Ishikawa (cell line): ENCODE measurements around the gene ZXDC.
A peak's percentile ranks its signal among the peaks of the same experiment; 100 is the strongest.

Experiments
- CEBPB ChIP-seq: IDR thresholded peaks from 2 replicates; pipeline ENCODE4 v1.6.1; 2012
- CREB1 ChIP-seq: IDR thresholded peaks from 2 replicates; pipeline ENCODE4 v1.6.1; 2012; ENCODE audit warnings: low read depth
- EGR1 ChIP-seq: IDR thresholded peaks from 2 replicates; pipeline ENCODE4 v1.6.1; 2012
- EP300 ChIP-seq: IDR thresholded peaks from 2 replicates; pipeline ENCODE4 v1.6.1; 2012; ENCODE audit warnings: borderline replicate concordance
- FOXM1 ChIP-seq: IDR thresholded peaks from 2 replicates; pipeline ENCODE4 v1.6.1; 2012; ENCODE audit warnings: low read depth, borderline replicate concordance
- NFIC ChIP-seq: IDR thresholded peaks from 2 replicates; pipeline ENCODE4 v1.6.1; 2012
- RAD21 ChIP-seq: IDR thresholded peaks from 2 replicates; pipeline ENCODE4 v1.6.1; 2012; ENCODE audit warnings: low read depth
- TAF1 ChIP-seq: IDR thresholded peaks from 2 replicates; pipeline ENCODE4 v1.6.1; 2012; ENCODE audit warnings: low read depth, mild to moderate bottlenecking
- TCF12 ChIP-seq: IDR thresholded peaks from 2 replicates; pipeline ENCODE4 v1.6.1; 2012; ENCODE audit warnings: low read depth
- TEAD4 ChIP-seq: IDR thresholded peaks from 2 replicates; pipeline ENCODE4 v1.6.1; 2012
- USF1 ChIP-seq: IDR thresholded peaks from 2 replicates; pipeline ENCODE4 v1.6.1; 2012
- YY1 ChIP-seq: IDR thresholded peaks from 2 replicates; pipeline ENCODE4 v1.6.1; 2012; ENCODE audit warnings: low read depth
- ZBTB7A ChIP-seq: IDR thresholded peaks from 2 replicates; pipeline ENCODE4 v1.6.1; 2012; ENCODE audit warnings: low read depth
- TF ChIP-seq, protein P1 (sequence below): IDR thresholded peaks from 2 replicates; pipeline ENCODE4 v1.6.1; 2012; ENCODE audit warnings: low read depth, mild to moderate bottlenecking
- TF ChIP-seq, protein P2 (sequence below): IDR thresholded peaks from 2 replicates; pipeline ENCODE4 v1.6.1; 2012

Gene ZXDC

DNA sequence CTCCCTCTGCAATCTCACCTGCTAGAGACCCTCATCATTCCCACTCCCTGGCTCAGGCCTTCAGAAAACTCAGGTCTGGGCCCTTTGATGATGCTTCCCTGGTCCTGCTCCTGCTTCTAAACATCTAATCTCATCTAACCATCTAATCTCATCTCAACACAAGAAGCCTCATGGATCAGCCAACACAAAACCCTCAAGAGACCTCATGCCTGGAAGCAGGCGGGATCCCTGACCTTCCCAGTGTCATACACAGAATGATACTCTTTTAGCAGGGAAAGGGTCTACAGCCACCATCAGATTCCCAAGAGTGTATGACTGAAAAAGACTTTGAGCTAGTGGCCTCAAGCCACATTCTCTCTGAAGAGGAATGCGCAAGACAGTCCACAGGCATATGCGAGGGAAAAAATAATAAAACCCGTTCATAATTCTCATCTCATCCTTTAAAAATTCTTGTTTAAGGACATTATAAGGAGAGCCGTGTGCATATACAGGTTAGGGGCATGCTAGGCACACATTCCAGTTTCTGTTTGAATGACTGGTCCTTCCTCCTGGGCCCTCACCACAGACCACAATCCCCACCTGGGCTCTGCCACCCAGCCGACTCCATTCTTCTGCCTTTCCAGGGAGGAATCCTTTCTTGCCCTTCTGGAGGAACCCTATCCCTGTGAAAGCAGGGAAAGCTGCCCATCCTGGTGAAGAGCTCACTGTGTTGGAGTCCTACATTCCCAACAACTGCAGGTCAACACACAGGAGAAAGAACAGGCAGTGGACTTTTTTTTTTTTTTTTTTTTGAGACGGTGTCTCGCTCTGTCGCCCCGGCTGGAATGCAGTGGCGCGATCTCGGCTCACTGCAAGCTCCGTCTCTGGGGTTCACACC lies 2.2 kb downstream of the ZXDC start:
- TF ChIP-seq TCF12 (no peak), EP300 (no peak), FOXM1 (no peak)
- TF ChIP-seq, protein P1, sequence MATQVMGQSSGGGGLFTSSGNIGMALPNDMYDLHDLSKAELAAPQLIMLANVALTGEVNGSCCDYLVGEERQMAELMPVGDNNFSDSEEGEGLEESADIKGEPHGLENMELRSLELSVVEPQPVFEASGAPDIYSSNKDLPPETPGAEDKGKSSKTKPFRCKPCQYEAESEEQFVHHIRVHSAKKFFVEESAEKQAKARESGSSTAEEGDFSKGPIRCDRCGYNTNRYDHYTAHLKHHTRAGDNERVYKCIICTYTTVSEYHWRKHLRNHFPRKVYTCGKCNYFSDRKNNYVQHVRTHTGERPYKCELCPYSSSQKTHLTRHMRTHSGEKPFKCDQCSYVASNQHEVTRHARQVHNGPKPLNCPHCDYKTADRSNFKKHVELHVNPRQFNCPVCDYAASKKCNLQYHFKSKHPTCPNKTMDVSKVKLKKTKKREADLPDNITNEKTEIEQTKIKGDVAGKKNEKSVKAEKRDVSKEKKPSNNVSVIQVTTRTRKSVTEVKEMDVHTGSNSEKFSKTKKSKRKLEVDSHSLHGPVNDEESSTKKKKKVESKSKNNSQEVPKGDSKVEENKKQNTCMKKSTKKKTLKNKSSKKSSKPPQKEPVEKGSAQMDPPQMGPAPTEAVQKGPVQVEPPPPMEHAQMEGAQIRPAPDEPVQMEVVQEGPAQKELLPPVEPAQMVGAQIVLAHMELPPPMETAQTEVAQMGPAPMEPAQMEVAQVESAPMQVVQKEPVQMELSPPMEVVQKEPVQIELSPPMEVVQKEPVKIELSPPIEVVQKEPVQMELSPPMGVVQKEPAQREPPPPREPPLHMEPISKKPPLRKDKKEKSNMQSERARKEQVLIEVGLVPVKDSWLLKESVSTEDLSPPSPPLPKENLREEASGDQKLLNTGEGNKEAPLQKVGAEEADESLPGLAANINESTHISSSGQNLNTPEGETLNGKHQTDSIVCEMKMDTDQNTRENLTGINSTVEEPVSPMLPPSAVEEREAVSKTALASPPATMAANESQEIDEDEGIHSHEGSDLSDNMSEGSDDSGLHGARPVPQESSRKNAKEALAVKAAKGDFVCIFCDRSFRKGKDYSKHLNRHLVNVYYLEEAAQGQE, result no peak

DNA sequence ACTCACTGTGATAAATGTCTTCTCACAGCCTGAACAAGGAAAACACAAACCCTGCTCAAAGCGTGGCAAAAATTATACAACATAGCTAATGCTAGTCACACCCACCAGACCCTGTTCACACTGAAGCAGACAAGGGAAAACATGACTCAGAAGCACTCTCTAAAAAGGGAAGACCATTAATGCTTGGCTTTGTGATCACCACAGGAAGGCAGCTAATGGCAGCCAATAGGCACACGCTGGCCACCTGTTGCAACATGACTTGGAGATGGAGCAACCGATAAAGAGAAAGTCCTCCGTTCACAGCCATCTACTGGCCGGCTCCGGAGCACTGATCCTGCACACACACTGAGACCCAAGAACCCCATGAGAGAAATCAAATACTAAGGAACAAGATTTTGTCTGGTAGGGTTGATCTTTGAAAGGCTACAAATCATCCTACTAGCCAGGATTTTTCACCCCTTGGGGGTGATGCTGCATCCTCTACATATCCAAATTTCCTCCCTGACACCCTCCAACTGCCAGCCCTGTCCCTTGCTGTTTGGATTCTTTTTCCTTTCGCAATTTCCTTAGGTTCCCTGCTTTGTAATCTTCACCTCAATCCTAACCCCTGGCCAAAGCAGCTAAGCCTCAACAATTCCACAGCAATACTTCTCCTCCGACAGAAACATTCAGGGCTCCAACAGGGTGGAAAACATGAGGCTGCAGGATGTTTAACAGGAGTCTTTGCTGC lies 3.2 kb downstream of the ZXDC start:
- TF ChIP-seq EP300, result no peak
- TF ChIP-seq NFIC, result no peak
- peak; percentile 88 for TF ChIP-seq CEBPB
- TF ChIP-seq, protein P2, sequence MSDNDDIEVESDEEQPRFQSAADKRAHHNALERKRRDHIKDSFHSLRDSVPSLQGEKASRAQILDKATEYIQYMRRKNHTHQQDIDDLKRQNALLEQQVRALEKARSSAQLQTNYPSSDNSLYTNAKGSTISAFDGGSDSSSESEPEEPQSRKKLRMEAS, result no peak

- TF ChIP-seq, protein P2, result no peak
- TF ChIP-seq ZBTB7A (no peak), TAF1 (no peak), CEBPB (no peak), USF1 (no peak), CREB1 (no peak), TCF12 (no peak)
Measured at GRCh38 chr3:126469479-126469878, 6.2 kb downstream of the ZXDC start.

DNA sequence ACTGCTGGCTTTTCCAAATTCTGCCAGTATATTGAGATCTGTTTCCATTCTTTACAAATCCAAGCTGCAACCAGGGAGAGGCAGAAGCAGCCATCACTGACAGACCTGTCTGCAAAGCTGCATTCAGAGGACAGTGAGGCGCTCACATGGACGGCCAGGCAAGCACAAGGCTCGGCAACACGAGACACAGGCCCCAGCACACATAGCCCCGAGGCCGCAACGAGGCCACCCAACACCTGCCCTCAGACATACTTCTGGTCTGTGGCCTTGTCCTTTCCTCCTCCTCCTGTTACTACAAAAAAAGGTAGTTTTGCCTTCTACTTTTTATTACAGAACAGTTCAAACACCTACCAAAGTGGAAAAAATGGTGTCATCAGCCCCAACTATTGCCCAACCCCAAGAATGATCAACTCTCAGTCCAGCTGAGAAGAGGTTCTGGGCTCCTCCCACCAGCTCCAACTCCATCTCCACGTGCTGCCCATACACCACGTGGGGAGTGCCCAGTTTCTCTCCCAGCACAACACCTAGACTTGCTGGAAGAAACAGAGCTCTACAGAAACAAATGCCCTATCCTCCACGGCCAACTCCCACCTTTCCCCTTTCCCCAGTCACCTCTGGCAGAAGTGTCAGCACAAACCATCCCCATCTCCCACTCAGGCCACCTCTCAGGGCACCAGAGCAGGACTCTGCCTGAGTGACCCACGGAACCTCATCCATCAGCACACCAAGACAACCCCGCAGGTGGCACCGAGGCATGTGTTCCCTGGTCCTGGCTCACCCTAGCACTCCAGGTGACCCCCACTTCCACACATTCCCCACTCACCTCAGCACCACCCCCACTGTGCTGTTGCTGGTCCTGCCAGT lies 7.4 kb downstream of the ZXDC start:
- no peak for TF ChIP-seq EGR1
- TF ChIP-seq, protein P1, result no peak
- no peak for TF ChIP-seq TEAD4
- TF ChIP-seq CEBPB, result no peak
- no peak for TF ChIP-seq NFIC
- TF ChIP-seq YY1, result no peak
- TF ChIP-seq, protein P2, result no peak
- TF ChIP-seq FOXM1, result no peak
- TF ChIP-seq ZBTB7A, result no peak
- no peak for TF ChIP-seq CREB1
- TF ChIP-seq TAF1, result no peak
- no peak for TF ChIP-seq EP300
- TF ChIP-seq TCF12, result no peak
- no peak for TF ChIP-seq RAD21
- TF ChIP-seq USF1, result no peak

- TF ChIP-seq EP300 (no peak), TCF12 (no peak), ZBTB7A (no peak), EGR1 (no peak), CREB1 (no peak), YY1 (no peak), USF1 (no peak), CEBPB (no peak), FOXM1 (no peak), RAD21 (no peak), TEAD4 (no peak)
- TF ChIP-seq, protein P2, result no peak
Measured at GRCh38 chr3:126467611-126467955, 8.1 kb downstream of the ZXDC start.
